Renal pelvis (tissue), 4 donors: Measurements from ENCODE around the gene PSMD1. TPM values are rescaled to one million over a fixed set of nuclear protein-coding genes. Genes with fewer than 3 reads are reported as not detected.
"Not testable (repeated sequence)": the region's sequence is repeated elsewhere in the genome, so short reads cannot be mapped to it uniquely, and the experiment has no call there.

Source experiments
- DNase-seq: peaks from one replicate; pipeline ENCODE4 v3.0.0-alpha.2; 2013
- polyA plus RNA-seq, 3 donors: library from polyadenylated mRNA; unstranded; fragments of 120-200 nt; gene quantifications; one replicate each; pipeline ENCODE4 v1.2.1, GENCODE V29; 2013; ENCODE audit not compliant: insufficient read length in 3 of 3

The PSMD1 gene
- polyA plus RNA-seq, 3 donors: 88.1 to 100 (median 98.7) TPM

DNA sequence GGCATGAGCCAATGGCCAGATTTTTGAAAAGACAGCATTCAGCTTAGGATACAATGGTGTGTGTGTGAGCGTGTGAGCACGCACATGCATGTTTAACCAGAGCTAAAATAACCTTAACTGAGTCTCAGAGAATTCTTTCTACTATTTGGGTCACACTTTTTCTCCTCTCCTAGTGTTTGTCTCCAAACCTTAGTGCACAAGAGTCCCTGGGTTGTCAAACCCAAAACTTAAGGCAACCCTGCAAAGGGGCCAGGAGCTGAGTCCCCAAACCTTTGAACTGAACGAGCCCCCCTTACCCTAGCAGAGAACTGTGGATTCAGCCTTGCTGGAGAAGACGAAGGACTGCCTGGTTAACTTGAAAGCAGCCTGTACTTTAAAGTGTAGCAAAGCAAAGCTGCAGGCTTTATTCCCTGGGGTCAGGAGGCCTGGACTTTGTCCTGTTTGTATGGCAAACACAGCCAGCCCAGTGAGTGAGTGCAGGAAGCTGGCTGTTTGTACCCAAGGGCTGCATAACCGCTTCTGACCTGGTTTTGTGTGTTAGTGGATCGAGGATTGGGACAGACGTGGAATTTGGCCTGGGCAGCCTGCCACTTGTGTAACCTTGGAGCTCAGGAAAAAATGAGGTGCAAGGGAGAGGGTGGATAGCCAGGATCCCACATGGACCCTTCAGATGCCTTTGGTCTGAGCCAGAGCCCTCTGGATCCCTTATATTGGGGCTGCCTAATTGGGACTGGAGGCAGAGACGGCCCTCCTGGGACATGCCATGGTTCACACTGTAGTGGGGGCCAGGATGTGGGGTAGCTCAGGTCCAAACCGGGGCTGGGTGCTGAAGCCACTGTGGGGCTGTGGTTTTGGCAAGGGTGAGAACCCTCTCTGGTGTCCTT is 6.4 kb upstream of the PSMD1 start:
- no peak for DNase-seq

DNA sequence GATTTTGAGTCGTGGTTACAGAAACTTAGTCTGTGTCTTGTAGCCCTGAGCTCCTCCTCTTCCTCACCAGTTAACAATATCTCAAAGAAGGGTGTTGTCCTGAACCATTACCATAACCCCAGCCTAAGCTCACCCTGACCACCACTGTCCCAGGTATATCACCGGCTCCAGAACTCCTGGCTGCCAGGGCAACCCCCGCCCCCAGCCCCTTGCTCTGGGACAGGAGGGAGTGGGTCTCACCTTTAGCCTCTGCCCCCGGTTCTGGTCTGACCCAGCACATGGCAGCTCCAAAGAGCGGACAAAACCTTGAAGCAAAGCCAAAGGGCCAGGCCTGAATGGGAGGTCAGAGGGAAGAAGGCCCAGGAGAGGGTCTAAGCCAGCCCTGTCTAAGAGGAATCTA is 5.6 kb upstream of the PSMD1 start:
- no peak for DNase-seq

DNA sequence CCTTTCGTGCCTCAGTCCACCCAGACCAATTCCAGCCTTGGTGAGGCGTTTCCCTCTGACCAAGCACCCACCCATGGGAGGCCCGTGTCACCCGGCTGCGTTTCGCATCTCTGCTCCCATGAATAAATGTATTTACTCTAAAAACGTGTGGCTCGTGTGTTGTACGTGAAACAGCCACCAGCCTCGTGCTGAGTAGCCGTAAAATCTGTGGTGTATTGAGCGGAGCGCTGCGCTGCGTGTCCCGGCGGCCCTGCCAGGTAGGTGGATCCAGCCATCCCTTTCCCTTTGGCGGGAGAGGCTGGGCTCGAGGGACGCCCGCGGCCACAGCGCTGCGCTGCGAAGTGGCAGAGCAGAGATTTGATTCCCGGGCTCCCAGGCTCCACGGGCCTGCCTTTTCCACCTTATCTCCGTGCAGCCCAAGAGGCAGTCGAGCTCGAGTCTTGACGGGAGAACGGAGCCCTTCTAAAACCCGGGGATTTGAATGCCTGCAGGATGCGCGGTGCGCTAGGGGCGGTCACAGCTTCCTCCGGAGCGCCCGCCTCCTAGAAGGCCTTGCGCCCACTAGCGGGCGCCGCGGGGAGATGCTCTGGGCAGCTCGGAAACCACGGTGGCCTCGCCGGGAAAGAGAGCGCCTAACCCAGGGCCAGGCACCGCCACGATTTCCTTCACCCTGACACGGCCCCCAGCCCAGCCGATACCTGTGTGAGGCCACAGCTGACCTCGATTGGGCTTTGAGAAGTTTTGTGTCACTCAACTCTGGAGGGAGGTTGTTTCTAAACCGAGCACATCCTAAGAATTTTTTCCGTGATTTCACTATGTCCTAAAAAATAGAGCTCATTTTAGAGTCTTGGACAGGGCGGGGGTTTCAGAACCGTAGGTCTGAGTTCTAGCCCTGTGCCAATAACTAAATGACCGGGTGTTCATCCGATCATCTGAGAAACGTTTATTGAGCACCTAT is 3.9 kb upstream of the PSMD1 start:
- peak; percentile 79 for DNase-seq

DNA sequence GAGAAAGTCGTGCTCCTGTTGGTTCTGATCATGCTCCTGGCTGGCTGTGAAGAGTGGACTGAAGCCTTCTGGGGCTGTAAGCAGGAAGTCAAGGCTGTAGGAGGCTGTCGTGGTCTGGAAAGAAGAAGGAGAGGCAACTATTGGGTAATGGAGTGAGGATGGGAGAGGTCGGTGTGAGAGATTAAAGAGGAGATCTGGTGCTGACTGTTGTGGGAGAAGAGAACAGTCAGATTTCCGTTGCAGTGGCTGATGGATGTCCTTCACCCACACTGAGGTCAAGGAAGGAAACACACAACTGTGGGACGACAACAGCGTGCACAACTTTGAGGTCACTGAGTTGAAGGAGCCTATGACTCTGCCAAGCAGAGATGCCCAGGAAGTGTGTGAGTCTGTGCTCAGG is 2.8 kb upstream of the PSMD1 start:
- DNase-seq: no peak

DNA sequence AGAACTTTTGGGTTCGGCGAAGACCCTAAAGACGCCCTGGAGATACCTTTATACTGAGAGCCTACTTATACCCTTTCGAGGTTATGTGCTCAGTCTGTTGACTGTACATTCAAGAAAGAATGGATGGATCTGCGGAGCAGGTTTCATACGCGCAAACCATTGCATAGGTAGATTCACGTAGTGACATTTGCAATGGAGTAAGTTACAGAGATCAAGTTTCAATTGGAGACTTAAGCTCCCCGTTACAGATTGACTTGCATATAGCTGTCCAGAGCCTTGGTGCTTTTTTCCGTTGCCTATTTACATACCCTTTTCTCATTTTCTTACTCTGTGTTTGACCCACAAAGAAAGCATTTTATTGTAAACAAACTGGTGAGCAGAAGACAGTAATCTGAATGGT is 923 bp downstream of the PSMD1 start:
- no peak for DNase-seq

DNA sequence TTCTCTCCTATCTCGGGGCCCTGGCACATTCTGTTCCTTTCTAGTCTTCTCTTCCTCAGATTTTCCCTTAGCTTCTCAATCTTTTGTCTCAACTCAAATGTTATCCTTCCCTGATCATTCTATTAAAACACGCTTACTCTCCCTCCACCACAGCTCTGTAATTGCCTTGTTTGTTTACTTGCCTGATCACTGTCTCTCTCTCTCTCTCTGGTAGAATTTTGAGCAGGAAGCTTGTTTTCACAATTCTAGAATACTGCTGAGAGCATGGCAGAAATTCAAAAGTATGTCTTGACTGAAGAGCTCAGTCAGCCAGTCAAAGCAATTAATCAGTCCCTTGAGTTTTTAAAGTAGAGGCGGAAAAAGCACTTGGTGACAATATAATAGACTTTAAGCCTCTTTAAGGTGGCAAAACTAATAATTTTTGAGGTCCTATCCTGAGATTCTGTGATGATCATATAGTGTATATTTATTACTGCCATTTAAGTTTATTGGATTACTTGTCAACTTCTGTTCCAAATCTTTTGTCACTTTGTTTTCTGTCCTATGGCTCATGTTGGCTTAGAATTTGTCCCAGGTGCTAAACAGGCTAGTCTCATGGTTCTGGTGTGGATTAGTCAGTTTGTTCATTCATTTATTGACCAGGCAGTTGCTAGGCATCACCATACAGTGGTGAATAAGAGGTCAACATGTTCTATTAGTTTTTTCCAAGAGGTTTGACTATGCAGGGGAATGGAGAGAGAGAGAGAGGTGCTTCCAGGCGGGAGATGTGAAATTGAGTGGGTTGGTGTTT is 2.3 kb downstream of the PSMD1 start:
- no peak for DNase-seq

DNA sequence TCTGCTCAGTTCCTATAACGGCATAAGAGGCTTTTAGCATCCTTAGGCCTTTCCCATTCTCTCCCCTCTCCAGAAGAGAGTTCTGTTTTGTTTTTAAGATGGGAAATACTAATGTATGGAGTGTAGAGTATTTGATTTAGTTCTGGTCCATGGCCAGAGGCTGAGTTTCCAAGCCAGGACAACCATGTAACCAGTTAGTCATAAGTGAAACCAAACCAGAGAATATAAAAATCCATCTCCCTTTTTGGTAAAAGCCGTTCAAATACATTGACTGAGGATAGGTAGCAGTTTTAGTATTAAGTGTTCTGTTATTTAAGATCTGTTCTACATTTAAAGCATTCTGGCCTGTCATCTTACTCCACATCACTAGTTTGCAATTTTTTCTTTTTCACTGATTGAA is 3.1 kb downstream of the PSMD1 start:
- no peak for DNase-seq

DNA sequence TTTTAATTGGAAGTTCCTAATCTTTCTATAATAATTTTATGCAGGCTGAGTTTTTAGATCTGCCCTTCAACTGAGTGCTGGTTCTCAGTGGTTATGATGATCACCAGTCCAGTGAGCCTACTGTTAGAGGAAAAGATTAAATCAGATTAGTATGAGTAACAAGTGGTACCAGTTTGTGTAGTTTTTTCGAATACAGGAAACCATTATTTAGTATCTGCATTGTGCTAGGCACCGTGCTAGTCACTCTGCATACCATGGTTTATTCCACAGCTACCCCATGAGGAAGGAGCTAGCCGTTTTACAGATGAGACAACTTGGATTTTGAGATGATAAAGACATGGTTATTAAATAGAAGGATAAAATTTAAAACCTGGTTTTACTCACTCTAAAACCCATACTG is 6.1 kb downstream of the PSMD1 start:
- DNase-seq: no peak

DNA sequence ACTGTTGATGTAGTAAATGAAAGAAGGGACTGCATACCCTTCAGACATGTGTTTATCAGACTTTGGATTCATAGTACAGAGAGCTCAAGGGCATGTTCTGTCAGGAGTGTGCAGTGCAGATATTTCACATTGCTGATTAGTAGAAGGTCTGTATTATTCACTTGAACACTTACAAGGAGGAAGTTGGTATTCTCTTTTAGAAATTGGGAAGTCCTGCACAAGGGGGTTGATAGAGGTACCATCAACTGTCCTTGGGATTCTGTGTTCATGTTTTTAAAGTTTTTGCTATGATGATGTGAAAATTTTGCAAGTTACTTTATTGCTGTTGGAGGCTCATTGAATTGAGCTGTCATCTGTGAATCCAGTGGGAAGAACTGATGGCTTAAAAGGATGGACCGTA is 6.7 kb downstream of the PSMD1 start:
- DNase-seq: no peak

DNA sequence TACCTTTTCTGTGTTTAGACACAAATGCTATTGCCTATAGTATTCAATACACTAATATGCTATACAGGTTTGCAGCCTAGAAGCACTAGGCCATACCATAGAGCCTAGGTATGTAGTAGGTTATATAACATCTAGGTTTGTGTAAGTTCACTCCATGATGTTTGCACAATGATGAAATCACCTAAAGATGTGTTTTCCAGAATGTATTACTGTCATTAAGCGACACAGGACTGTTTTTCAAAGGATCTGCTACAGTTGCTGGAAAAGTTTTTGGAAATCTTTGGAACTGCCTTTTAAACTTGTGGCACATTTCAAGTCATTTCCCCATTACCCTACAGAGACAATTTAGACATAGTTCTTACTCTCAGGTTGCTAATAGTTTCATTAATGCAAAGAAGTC is 9.3 kb downstream of the PSMD1 start:
- DNase-seq: no peak

DNA sequence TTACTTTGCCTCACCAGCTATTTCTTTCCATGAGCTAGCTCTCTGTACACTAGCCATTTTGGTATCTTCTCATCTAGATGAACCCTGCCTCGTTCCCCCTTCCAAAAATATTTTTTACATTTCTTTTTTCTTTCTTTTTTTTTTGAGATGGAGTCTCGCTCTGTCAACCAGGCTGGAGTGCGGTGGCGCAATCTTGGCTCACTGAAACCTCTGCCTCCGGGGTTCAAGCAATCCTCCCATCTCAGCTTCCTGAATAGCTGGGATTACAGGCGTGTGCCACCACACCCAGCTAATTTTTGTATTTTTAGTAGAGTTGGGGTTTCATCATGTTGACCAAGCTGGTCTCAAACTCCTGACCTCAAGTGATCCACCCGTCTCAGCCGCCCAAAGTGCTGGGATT is 10.9 kb downstream of the PSMD1 start:
- not testable (repeated sequence) for DNase-seq

DNA sequence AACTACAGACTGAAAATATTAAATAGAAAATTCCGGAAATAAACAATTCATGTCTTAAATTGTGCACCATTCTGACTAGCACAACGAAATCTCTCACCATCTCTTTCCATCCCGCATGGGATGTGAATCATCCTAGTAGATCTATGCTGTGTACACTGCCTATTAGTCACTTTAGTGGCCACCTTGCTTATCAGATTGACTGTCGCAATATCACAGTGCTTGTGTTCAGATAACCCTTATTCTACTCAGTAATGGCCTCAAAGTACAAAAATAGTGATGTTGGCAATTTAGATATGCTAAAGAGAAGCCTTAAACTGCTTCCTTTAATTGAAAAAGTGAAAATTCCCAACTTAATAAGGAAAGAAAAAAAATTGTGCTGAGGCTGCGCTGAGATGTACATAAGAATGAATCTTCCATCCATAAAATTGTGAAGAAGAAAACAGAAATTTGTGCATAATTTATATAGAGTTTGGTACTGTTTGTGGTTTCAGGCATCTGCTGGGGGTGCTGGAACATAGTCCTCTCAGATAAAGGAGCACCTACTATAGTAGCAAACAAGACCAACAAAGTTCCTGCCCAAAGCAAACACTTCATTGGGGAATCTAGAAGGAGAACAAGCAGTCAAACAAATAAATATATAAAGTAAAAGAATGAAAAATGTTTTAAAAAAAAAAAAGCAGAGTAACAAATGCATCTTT is 12.0 kb downstream of the PSMD1 start:
- DNase-seq: no peak

DNA sequence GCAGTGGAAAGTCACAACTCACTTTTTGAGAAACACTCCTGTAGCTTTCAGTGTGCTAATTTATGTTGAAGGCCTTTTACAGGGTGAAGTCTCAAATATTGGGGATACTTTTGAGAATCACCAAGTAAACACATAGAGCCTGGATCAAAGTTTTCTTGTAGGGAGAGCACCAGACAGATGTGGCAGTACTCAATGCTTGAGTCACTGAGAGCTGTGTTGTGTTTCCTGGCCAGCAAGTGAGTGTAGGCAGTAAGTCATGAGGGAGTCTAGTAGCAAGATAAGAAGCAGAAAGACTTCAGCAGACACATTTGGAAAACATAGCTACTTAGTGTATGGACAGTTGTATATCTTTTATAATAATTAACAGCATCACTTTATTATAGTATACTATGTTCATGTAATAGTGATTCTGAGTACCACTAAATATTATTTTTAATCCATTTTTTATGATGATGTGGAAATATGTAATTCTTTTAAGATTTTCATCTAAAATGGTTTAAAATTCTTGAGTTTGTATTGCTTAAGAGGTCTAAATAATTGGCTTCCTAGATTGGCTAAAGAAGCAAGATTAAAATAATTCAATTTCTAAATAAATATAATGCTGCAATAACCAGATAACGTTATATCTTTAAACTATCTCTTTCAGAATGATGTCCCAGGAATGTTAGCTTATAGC is 12.8 kb downstream of the PSMD1 start:
- no peak for DNase-seq

DNA sequence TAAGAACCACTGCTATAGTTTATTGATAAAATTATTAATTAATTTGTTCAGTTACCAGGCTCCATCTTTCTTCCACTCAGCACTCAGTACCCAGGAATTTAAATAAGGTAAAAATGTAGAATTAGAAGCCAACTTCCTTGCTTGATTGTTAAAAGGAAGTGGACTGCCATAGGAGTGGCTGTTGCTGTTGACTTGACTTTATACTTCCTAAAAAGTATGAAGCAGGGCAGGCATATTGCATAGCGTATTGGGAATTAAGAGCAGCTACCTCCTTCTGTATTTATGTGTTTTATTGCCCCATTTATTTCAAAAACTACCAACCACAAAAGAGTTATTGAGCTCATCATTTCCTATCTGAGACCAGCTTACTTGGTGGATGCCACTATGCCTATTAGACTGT is 27.9 kb downstream of the PSMD1 start:
- no peak for DNase-seq

DNA sequence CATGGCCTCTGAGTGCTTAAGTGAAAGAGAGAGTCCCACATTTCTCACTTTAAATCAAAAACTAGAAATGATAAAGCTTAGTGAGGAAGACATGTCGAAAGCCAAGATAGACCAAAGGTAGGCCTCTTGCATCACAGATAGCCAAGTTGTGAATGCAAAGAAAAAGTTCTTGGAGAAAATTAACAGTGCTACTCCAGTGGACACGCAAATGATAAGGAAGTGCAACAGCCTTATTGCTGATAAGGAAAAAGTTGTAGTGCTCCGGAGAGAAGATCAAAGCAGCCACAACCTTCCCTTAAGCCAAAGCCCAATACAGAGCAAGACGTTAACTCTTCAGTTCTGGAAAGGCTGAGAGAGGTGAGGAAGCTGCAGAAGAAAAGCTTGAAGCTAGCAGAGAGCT is 32.1 kb downstream of the PSMD1 start:
- DNase-seq: no peak

DNA sequence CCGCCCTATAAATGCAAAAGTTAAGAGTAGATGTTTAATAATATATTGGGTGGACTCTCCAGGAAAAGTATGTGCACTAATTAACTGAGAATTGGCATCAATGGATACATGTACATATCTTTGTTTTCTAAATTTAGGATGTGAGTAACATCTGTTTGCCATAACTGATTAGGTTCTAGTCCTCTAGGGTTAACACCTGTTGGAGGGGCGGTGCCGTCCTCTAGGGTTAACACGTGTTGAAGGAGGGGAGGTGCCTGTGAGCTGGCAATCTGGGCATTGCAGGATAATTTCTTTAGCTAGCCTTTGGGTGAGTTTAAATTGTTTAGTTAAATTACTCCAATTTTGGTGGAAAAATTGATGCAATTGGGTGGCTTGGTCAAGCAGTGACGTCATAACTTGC is 37.3 kb downstream of the PSMD1 start:
- DNase-seq: no peak

DNA sequence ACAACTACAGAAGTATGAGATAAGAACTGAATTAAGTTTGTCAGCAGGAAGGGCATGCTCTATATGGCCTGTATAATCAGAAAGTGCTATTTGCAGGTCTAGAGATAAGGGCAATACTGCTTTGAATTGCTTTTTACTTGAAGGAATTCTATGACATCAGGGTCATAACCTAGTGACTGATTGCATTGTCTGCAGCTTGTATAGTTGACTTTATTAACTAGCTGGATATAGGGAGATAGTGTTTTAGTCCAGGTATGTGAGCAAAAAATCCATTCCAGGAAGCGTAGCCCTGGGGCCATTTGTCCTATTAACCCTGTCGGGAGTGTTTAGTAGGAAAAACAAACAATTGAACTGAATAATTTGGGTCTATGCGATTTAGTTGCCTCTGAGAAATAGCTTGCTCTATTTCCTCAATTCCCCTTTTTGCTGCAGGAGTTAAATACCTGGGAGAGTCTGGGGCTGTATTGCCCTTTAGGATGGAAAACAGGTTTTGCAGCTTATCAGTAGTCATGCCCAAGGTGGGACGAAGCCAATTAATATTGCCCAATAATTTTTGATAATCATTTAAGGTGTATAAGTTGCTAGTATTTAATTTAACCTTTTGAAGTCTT is 38.2 kb downstream of the PSMD1 start:
- DNase-seq: no peak

DNA sequence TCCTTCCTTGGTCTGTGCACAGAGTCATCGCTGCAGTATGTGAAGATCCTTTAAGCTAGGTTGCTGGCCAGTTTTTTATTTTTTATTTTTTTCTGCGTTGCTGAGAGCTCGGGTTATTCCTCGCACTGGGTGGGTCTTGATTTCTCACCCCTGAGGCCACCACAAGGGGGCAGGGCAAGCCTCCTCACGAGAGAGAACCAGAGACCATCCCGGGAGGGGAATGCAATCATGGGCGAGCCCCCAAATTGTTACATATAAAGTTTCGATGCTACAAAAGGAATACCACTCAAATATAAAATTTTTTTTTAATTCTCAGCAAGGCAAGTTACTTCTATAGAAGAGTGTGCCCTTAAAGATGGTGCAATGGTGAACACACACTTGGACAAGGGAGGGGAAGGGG is 43.3 kb downstream of the PSMD1 start:
- DNase-seq: no peak

DNA sequence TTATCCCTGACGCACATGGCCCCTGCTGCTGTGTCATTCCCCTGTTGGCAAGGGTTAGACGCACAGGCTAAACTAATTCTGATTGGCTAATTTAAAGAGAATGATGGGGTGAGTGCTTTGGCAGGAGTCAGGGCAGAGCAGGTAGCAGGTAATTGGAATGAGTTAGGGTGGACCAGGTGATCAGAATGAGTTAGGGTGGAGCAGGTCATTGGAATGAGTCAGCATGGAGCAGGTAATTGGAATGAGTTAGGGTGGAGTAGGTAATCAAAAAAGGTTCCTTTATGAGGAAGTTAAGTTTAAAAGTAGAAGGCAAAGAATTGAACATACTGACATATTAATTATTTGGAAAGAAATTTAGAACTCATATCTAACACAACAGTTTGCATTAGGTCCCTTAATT is 43.7 kb downstream of the PSMD1 start:
- DNase-seq: not testable (repeated sequence)

DNA sequence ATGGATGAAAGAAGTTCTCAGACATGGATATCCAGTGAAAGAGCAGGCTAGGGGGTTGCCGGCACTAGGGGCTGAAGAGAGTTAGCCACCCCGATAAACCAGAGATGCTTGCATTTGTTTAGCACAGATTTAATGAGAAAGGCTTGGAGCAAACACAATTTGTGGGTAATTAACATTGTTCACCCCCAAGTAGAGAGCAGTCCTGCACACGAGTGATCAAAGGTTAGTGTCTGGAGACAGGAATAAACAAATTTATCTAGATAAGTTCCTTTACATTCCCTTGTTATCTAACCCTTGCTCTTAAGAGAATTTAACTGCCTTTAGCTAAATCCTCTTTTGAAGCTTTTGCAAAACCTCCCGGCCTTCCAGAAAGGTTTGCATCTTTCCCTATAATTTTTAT is 44.3 kb downstream of the PSMD1 start:
- no peak for DNase-seq
